Activated CD8-positive, alpha-beta T cell treated with anti-CD3 and anti-CD28 coated beads for 36 hours (primary cell): ENCODE data around the gene OSBPL1A. TPM values are rescaled to one million over a fixed set of nuclear protein-coding genes. Genes with fewer than 3 reads are reported as not detected.
A peak's percentile ranks its signal among the peaks of the same experiment; 100 is the strongest.
"Not testable (repeated sequence)": the region's sequence is repeated elsewhere in the genome, so short reads cannot be mapped to it uniquely, and the experiment has no call there.

ENCODE experiments used
- ATAC-seq: fragments of 200-7000 bp; cut with Tn5 transposase; one replicate; pipeline ENCODE4 v1.10.0; 2021; ENCODE audit warnings: mild to moderate bottlenecking, moderate library complexity
- CTCF ChIA-PET: fragments of 350-600 bp; sonication (Branson Sonifier 250); formaldehyde crosslinking; loops from one replicate; lab custom pipeline; 2021; ENCODE audit warnings: antibody characterized with exemption; lab: Charles Lee
- POLR2A ChIA-PET: fragments of 350-600 bp; sonication (Branson Sonifier 250); formaldehyde crosslinking; loops from one replicate; lab custom pipeline; 2021; ENCODE audit warnings: antibody characterized with exemption; lab: Charles Lee
- DNase-seq: peaks from one replicate; pipeline ENCODE4 v3.0.0-alpha.2; 2020
- H3K27ac Mint-ChIP-seq: one replicate; pipeline ENCODE4 v1.8.0; 2021; ENCODE audit warnings: mild to moderate bottlenecking, mixed read lengths
- H3K27me3 Mint-ChIP-seq: one replicate; pipeline ENCODE4 v1.8.0; 2021; ENCODE audit warnings: mixed read lengths
- H3K36me3 Mint-ChIP-seq: one replicate; pipeline ENCODE4 v1.8.0; 2021; ENCODE audit warnings: low read depth, mixed read lengths
- H3K4me1 Mint-ChIP-seq: one replicate; pipeline ENCODE4 v1.8.0; 2021; ENCODE audit warnings: low read depth, mixed read lengths
- H3K4me3 Mint-ChIP-seq: one replicate; pipeline ENCODE4 v1.8.0; 2021; ENCODE audit warnings: mild to moderate bottlenecking, moderate library complexity, mixed read lengths
- H3K9me3 Mint-ChIP-seq: one replicate; pipeline ENCODE4 v1.8.0; 2021; ENCODE audit warnings: mixed read lengths
- intact Hi-C: fragments of 100-400 bp; cut with micrococcal nuclease; formaldehyde crosslinking; loops from one replicate; pipeline ENCODE4 v1.10.0; 2022
- total RNA-seq, 2 experiments: library from RNA; stranded (reverse); gene quantifications; one replicate each; pipeline ENCODE4 v1.2.3, GENCODE V29; 2021
- TF ChIP-seq, protein P1 (sequence below): fragments of 200-600 bp; IDR thresholded peaks from one replicate; pipeline ENCODE4 v1.8.0; 2022; ENCODE audit warnings: antibody characterized with exemption, mild to moderate bottlenecking

Gene OSBPL1A
- total RNA-seq, 2 experiments from 2014 or later = 2.7 to 3.1 TPM

DNA sequence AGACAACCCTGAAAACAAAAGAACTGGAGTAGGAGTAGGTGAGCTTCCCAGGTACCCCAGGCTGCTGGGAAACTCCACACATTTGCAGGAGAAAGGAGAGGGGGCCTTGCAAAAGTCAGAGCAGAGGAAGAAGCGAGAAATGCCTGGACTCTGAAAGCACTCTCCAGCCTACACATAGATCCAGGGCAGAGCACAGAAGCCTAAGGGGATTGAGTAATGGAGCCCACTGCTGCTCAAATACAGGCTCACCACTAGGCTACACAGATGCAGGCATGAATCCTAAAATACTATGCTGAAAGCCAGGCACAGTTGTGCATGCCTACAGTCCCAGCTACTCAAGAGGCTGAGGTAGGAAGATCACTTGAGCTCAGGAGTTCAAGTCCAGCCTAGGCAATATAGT, 33.4 kb downstream of the OSBPL1A start:
- H3K9me3 Mint-ChIP-seq = no peaks in the 10 kb centered on the region
- DNase-seq (no peak), ATAC-seq (no peak)
- TF ChIP-seq, protein P1, sequence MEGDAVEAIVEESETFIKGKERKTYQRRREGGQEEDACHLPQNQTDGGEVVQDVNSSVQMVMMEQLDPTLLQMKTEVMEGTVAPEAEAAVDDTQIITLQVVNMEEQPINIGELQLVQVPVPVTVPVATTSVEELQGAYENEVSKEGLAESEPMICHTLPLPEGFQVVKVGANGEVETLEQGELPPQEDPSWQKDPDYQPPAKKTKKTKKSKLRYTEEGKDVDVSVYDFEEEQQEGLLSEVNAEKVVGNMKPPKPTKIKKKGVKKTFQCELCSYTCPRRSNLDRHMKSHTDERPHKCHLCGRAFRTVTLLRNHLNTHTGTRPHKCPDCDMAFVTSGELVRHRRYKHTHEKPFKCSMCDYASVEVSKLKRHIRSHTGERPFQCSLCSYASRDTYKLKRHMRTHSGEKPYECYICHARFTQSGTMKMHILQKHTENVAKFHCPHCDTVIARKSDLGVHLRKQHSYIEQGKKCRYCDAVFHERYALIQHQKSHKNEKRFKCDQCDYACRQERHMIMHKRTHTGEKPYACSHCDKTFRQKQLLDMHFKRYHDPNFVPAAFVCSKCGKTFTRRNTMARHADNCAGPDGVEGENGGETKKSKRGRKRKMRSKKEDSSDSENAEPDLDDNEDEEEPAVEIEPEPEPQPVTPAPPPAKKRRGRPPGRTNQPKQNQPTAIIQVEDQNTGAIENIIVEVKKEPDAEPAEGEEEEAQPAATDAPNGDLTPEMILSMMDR = no peak
- intact Hi-C loops = loop anchor here (10.0 kb wide), 1 partner anchor 361 kb away; no protein-coding TSS in a partner anchor
- ChIA-PET CTCF (interaction anchor here (0.8 to 10.6 kb wide), 2 partner anchors 126 to 363 kb away, joined by 3 to 192 read pairs; no protein-coding TSS in a partner anchor), POLR2A (no interaction called here)
- no peak overlapping the region for H3K27ac Mint-ChIP-seq
- H3K36me3 Mint-ChIP-seq = no peaks in the 10 kb centered on the region
- no peak overlapping the region for H3K4me3 Mint-ChIP-seq
- peaks cover 9% of the 10 kb centered on the region for H3K4me1 Mint-ChIP-seq
- H3K27me3 Mint-ChIP-seq = no peaks in the 10 kb centered on the region

DNA sequence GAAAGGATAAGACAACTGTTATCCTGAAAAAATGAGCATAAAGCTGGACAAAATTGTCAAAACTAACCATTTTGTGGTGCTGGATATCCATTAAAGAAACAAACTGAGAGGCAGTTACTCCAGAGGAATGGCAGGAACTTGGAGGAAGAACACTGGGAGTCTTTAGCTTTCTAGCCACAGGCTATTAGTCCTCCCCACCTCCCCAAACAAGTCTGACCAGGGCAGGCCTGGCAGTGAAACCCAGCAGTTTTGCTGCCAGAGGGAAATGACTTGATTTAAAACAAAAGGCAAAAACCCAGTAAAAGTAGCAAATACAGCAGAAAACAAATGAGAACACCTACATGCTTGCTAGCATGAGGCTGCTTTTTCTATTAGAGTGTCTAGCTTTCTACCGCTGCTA, 34.9 kb downstream of the OSBPL1A start:
- ATAC-seq (no peak), DNase-seq (no peak)
- Mint-ChIP-seq H3K27me3 (no peaks in the 10 kb centered on the region), H3K4me1 (no peaks in the 10 kb centered on the region), H3K27ac (no peak overlapping the region), H3K4me3 (no peak overlapping the region), H3K36me3 (no peaks in the 10 kb centered on the region), H3K9me3 (no peaks in the 10 kb centered on the region)
- CTCF ChIA-PET = interaction anchor here (0.8 to 10.6 kb wide), 6 partner anchors 8 to 364 kb away, joined by 3 to 192 read pairs (median 3); no protein-coding TSS in a partner anchor
- TF ChIP-seq, protein P1 = no peak
- POLR2A ChIA-PET = no interaction called here
- intact Hi-C loops = loop anchor here (10.0 kb wide), 1 partner anchor 362 kb away; no protein-coding TSS in a partner anchor

DNA sequence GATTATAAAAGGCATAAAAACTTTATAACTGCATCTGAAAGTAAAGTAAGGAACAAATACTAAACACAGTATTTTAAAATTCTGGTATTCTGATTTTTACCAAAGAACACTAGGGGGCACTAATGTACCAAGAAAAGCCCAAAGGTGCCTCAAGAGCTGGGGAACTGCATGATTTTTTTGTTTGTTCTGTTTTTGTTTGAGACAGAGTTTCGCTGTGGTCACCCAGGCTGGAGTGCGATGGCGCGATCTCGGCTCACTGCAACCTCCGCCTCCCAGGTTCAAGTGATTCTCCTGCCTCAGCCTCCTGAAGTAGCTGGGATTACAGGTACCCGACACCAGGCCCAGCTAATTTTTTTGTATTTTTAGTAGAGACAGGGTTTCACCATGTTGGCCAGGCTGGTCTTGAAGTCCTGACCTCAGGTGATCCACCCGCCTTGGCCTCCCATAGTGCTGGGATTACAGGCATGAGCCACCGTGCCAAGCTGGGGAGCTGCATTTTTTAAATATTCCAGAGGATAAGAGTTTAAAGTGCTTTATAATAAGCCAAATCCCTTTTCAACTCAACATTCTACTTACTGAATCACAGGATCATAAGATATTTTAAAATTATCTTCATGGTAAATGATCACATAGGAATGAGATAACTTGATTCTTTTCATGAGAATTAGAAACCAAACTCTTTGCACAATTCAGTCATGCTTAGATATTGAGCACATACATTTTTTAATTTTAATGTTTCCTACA, 37.7 kb downstream of the OSBPL1A start:
- DNase-seq (peak; percentile 18), ATAC-seq (peak; percentile 39)
- TF ChIP-seq, protein P1 = peak; percentile 83
- H3K27ac Mint-ChIP-seq, H3K9me3 Mint-ChIP-seq, H3K4me3 Mint-ChIP-seq, POLR2A ChIA-PET, H3K4me1 Mint-ChIP-seq, H3K36me3 Mint-ChIP-seq, H3K27me3 Mint-ChIP-seq: not testable (repeated sequence)
- CTCF ChIA-PET = interaction anchor here (0.7 to 10.6 kb wide), 34 partner anchors 9 to 367 kb away, joined by 3 to 192 read pairs (median 4); partner anchors contain the start of gene OSBPL1A
- intact Hi-C loops = loop anchor here (2.0 to 10.0 kb wide), 2 partner anchors 129 to 365 kb away; no protein-coding TSS in a partner anchor

DNA sequence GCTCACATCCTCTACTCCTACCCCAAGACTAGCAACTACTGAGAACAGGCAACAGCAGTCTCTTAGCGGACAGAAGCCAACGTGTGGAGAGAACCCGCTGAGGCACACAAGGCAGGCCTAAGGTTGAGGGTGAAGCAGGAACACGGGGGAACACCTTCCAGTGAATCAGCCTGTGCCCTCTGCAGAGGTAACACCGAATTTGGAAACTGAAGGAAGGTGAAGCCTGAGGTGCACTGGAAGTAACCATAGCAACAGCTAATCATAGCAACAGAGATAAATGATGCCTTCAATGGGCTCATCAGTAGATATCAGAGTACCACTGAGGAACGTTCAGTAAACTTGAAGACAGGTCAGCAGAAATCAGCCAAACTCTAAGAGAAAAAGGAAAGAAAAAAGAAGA, 43.3 kb downstream of the OSBPL1A start:
- ATAC-seq (no peak), DNase-seq (no peak)
- no peaks in the 10 kb centered on the region for H3K27me3 Mint-ChIP-seq
- POLR2A ChIA-PET = no interaction called here
- no peak overlapping the region for H3K4me3 Mint-ChIP-seq
- CTCF ChIA-PET = interaction anchor here (0.7 to 1.5 kb wide), 2 partner anchors 134 to 537 kb away, joined by 3 to 4 read pairs; no protein-coding TSS in a partner anchor
- TF ChIP-seq, protein P1 = no peak
- no peaks in the 10 kb centered on the region for H3K36me3 Mint-ChIP-seq
- no peak overlapping the region for H3K27ac Mint-ChIP-seq
- H3K9me3 Mint-ChIP-seq = no peaks in the 10 kb centered on the region
- intact Hi-C loops = no loop called here
- H3K4me1 Mint-ChIP-seq = no peaks in the 10 kb centered on the region

DNA sequence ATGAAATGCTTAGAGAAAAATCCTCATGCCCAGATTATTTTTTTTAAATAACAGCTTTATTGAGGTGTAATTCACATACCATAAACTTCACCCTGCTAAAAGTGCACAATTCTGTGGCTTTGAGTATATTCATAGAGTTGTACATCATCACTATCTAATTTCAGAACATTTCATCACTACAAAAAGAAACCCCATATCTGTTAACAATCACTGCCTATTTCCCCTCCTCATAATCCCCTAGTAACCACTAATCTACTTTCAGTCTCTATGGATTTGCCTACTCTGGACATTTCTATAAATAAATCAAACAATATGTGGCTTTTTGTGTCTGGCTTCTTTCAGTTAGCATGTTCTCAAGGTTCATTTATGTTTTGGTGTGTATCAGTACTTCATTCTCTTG, 51.4 kb downstream of the OSBPL1A start:
- TF ChIP-seq, protein P1 = no peak
- Mint-ChIP-seq H3K9me3 (no peaks in the 10 kb centered on the region), H3K4me1 (no peaks in the 10 kb centered on the region), H3K36me3 (no peaks in the 10 kb centered on the region), H3K27ac (no peak overlapping the region), H3K4me3 (no peak overlapping the region), H3K27me3 (peaks cover 2% of the 10 kb centered on the region)
- POLR2A ChIA-PET = interaction anchor here (0.6 kb wide), 1 partner anchor 15 kb away, joined by 3 read pairs; no protein-coding TSS in a partner anchor
- CTCF ChIA-PET = no interaction called here
- DNase-seq = no peak
- ATAC-seq = no peak
- intact Hi-C loops = no loop called here
